Activated T-cell treated with anti-CD3 and anti-CD28 coated beads, Interleukin-2, amount 50 U/mL, for 4 hours (primary cell): ENCODE results near the gene NISCH. TPM values are rescaled to one million over a fixed set of nuclear protein-coding genes. Genes with fewer than 3 reads are reported as not detected.

Experiments used
- ATAC-seq, 2 donors: fragments of 200-7000 bp; cut with Tn5 transposase; one replicate each; pipeline ENCODE4 v1.10.0; 2021
- DNase-seq: peaks from one replicate; pipeline ENCODE4 v3.0.0-alpha.2; 2020
- H3K27me3 Mint-ChIP-seq: one replicate; pipeline ENCODE4 v1.8.0; 2021; ENCODE audit warnings: low read depth, mixed read lengths
- H3K36me3 Mint-ChIP-seq: one replicate; pipeline ENCODE4 v1.8.0; 2022; ENCODE audit warnings: mixed read lengths; ENCODE audit not compliant: insufficient read depth
- H3K4me1 Mint-ChIP-seq: one replicate; pipeline ENCODE4 v1.8.0; 2021; ENCODE audit warnings: low read depth, mixed read lengths
- H3K4me3 Mint-ChIP-seq: one replicate; pipeline ENCODE4 v1.8.0; 2021; ENCODE audit warnings: mild to moderate bottlenecking, moderate library complexity, mixed read lengths
- H3K9me3 Mint-ChIP-seq: one replicate; pipeline ENCODE4 v1.8.0; 2021; ENCODE audit warnings: mixed read lengths
- total RNA-seq, 3 donors: library from RNA; stranded (reverse); gene quantifications; one replicate each; pipeline ENCODE4 v1.2.1, GENCODE V29; 2021

NISCH gene
- total RNA-seq, 3 donors from 2014 or later: 60.2 to 69.1 (median 67.9) TPM

GRCh38 chr3:52529376-52530333 lies 74.3 kb downstream of the NISCH start:
- Mint-ChIP-seq H3K27me3 (no peaks in the 10 kb centered on the region), H3K4me1 (peaks cover 6% of the 10 kb centered on the region), H3K4me3 (no peak overlapping the region), H3K36me3 (no peaks in the 10 kb centered on the region), H3K9me3 (no peaks in the 10 kb centered on the region)
- DNase-seq (no peak), ATAC-seq (no peak)

DNA sequence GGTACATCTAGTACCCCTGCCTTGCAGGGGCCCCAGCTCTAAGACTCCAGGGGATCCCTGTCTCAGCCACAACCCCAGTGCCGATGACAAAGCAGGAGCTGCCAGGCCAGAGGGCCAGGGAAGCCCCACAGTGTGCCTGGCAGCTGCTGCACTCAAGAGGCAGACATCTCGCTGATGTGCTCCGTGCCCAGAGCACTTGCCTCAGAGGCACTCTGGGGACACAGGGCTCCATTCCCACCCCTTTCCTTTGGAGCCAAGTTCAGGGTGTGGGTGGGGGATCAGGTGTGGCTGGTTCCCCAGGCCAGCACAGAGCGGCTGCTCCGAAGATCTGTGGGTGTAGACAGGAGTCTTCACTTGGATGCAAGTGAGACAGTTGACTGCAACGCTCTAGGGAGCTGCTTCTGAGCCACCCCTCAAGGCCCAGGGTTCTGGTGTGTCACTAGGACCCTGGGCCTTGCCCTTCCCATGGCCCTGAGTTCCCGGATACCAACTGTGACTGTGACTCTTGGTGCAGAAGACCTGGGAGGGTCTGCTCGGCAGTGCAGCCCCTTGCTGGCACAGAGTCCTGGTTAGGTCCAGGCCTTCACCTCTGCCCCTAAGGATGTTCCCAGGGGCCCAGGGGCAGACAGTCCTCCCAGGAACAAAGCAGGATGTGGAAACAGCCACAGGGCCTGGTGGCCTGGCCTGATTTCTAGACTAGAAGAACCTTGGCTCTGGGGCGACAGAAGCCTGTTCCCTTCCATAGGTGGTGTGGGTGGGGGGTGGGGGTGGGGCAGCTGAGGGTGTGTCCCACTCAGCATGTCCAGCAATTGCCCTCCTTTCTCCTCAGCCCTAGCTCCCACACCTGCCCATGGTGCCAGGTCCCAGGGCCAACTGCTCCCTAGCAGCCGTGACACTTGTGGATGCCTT lies 75.8 kb downstream of the NISCH start:
- H3K4me1 Mint-ChIP-seq: peaks cover 14% of the 10 kb centered on the region
- no peak for ATAC-seq
- no peak for DNase-seq
- no peaks in the 10 kb centered on the region for H3K9me3 Mint-ChIP-seq
- no peaks in the 10 kb centered on the region for H3K27me3 Mint-ChIP-seq
- no peaks in the 10 kb centered on the region for H3K36me3 Mint-ChIP-seq
- H3K4me3 Mint-ChIP-seq: no peak overlapping the region

DNA sequence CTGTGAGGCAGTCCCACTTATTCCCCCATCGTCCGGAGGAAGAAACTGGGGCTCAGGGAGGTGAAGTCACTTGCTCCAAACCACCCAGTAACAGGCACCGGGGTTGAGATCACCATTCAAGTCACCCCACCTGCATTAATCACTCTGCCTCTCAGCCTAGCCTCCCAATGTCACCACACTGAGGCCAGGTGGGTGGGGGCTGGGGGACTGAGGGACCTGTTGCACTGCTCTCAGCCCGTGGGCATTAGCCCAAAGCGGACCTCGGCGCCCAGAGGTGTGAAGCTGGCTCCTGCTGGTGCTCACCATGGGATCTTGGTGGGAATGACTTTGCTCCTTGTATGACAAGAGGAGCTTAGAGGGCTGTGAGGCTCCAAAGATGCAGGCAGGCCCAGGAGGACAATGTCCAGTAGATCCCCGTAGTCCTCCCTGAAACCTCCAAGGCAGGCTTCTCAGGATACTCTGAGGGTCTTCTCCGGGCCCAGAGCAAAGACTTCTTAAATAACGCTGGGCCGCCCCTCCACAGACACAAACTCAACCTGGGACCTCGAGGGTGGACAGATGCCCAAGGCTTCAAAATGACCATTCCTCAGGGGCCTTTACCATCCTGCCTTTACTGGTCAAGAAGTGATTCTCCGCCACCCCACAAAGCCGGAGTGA lies 76.6 kb downstream of the NISCH start:
- peaks cover 2% of the 10 kb centered on the region for H3K36me3 Mint-ChIP-seq
- peak overlapping the region; percentile 73 for H3K4me3 Mint-ChIP-seq
- DNase-seq (no peak), ATAC-seq (no peak)
- H3K4me1 Mint-ChIP-seq: peaks cover 16% of the 10 kb centered on the region
- no peaks in the 10 kb centered on the region for H3K9me3 Mint-ChIP-seq
- H3K27me3 Mint-ChIP-seq: no peaks in the 10 kb centered on the region

DNA sequence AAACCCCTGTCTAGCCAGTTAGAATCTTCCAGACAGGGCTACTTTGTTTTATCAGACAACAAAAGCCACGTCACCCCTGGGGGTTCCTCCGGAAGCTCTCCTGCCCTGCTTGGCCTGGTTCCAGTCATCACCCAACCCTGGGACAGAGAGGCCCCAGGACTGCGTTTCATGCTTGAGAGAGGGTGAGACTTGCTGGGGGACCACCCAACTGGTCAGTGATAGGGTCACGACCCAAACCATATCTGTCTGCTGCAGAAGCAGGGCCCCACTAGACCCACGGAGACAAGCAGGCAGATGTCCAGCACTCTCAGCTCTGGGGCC lies 77.1 kb downstream of the NISCH start:
- no peaks in the 10 kb centered on the region for H3K9me3 Mint-ChIP-seq
- ATAC-seq: no peak
- H3K36me3 Mint-ChIP-seq: peaks cover 3% of the 10 kb centered on the region
- no peaks in the 10 kb centered on the region for H3K27me3 Mint-ChIP-seq
- peak overlapping the region; percentile 73 for H3K4me3 Mint-ChIP-seq
- H3K4me1 Mint-ChIP-seq: peaks cover 21% of the 10 kb centered on the region
- DNase-seq: peak; percentile 25

GRCh38 chr3:52532838-52533622 lies 77.6 kb downstream of the NISCH start:
- Mint-ChIP-seq H3K36me3 (peaks cover 8% of the 10 kb centered on the region), H3K4me1 (peaks cover 26% of the 10 kb centered on the region), H3K27me3 (no peaks in the 10 kb centered on the region), H3K4me3 (peak overlapping the region; percentile 73), H3K9me3 (no peaks in the 10 kb centered on the region)
- DNase-seq (no peak), ATAC-seq (peak; percentile 4 to 6)

DNA sequence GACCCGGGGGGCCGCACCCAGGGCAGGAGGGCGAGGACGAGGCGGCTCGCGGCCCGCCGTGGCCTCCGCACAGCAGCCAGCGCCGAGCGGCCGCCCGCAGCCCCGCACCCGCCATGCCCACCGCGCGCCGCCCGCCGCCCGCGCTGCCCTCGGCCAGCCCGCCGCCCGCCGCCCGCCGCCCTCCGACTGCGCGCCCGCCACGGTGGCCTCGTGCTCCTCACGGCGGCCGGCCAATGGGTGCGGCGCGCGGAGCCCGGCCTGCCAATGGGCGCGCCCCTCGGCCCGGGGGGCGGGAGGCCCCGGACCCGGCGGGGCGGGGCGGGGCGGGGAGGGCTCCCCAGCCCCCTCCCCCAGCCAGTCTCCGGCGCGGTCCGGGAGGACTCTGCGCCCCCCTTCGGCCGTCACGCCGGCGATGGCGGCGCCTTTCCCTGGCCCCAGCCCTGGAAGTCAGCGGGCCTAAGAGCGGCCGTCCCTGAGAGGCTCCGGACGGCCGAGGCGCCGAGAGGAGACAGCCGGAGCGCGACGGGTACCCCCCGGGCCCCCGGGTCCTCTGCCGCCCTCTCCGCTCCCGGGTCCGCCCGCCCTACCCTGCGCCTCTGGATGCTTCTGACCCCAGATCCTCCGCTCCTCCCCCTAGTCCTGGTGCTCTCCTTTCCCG lies 78.3 kb downstream of the NISCH start, which contains the start of gene NT5DC2:
TSS of gene NT5DC2 (minus strand) at position 235 of the 658 bp plus-strand sequence. CDS start at position 115, 120 bp downstream.
- ATAC-seq (peak; percentile 49 to 55), DNase-seq (peak; percentile 57)
- Mint-ChIP-seq H3K36me3 (peaks cover 12% of the 10 kb centered on the region), H3K27me3 (no peaks in the 10 kb centered on the region), H3K9me3 (no peaks in the 10 kb centered on the region), H3K4me3 (peak within 1 kb of the TSS; percentile 98), H3K4me1 (peaks cover 33% of the 10 kb centered on the region)

- no peaks in the 10 kb centered on the region for H3K9me3 Mint-ChIP-seq
- ATAC-seq: no peak
- peaks cover 40% of the 10 kb centered on the region for H3K4me1 Mint-ChIP-seq
- peaks cover 19% of the 10 kb centered on the region for H3K36me3 Mint-ChIP-seq
- peak overlapping the region; percentile 98 for H3K4me3 Mint-ChIP-seq
- DNase-seq: no peak
- H3K27me3 Mint-ChIP-seq: no peaks in the 10 kb centered on the region
Observed at GRCh38 chr3:52534281-52535183, 79.1 kb downstream of the NISCH start.

DNA sequence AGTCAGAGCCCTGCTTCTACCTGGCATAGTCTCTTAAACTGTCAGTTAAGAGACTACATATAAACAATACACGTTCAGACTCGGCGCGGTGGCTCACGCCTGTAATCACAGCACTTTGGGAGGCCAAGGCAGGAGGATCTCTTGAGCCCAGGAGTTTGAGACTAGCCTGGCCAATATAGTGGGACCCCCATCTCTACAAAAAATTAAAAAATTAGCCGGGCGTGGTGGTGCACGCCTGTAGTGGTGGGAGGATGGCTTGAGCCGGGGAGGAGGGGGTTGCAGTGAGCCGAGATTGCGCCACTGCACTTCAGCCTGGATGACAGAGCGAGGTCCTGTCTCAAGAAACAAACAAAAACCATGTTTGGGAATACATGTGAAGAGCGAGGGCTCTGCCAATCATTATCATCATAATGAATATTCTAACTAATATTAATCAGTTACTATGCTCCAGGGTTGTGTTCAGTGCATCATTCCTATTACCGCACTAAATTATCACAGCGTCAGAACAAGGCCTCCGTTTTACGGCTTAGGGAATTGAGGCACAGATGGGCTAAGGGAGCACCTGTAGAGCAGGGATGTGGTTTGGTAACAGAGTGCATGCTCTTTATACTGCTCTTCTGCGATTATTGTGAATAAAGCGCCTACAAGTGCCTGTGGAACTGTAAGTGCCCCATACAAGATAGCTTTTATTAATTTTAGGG lies 80.2 kb downstream of the NISCH start:
- no peaks in the 10 kb centered on the region for H3K27me3 Mint-ChIP-seq
- no peak for ATAC-seq
- peaks cover 44% of the 10 kb centered on the region for H3K4me1 Mint-ChIP-seq
- peaks cover 22% of the 10 kb centered on the region for H3K36me3 Mint-ChIP-seq
- peak overlapping the region; percentile 98 for H3K4me3 Mint-ChIP-seq
- DNase-seq: no peak
- no peaks in the 10 kb centered on the region for H3K9me3 Mint-ChIP-seq

DNA sequence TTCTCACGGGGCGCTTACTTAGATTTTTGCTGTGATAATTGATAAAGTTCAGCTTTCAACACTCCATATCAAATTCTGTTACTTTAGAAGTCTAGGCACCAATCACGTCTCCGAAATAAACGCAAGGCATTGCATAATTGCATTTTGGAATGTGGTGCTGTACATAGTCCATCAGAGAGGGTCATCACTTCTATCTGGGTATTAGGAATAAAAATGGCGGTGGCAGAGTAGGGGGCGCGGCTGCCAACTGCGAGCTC lies 80.6 kb downstream of the NISCH start:
- no peaks in the 10 kb centered on the region for H3K9me3 Mint-ChIP-seq
- no peak for ATAC-seq

GRCh38 chr3:52536369-52537164 lies 81.2 kb downstream of the NISCH start, which contains the start of gene UQCC5:
UQCC5 (plus strand) TSS chr3:52536605; CDS start chr3:52536756, 151 bp downstream.
- peaks cover 48% of the 10 kb centered on the region for H3K4me1 Mint-ChIP-seq

More for the DNA sequence above, 80.6 kb downstream of the NISCH start:
- H3K27me3 Mint-ChIP-seq: no peaks in the 10 kb centered on the region
- peaks cover 24% of the 10 kb centered on the region for H3K36me3 Mint-ChIP-seq
- peak overlapping the region; percentile 98 for H3K4me3 Mint-ChIP-seq
- DNase-seq: no peak
- H3K4me1 Mint-ChIP-seq: peaks cover 47% of the 10 kb centered on the region

DNA sequence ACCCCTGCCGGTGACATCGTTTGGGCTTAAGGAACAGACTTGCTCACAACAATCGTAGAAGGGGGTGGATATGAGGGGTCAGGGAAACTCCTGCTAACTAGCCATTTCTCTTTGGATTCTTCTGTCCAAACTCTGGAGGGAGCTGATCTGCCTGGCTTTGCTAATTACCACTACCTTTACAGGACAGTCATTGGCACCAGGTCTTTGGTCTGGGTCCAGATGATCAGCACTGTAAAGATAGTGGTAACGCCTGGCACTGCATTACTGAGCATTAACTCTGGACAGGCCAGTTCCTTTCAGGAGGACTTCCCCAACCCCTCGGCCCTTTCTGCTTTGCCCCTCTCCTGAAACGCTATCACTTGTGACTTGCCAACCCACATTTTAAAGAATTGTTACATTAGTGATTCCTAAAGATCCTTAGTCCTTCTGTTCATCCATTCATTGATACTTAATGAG lies 81.8 kb downstream of the NISCH start:
- DNase-seq (no peak), ATAC-seq (no peak)
- peaks cover 27% of the 10 kb centered on the region for H3K36me3 Mint-ChIP-seq
- no peaks in the 10 kb centered on the region for H3K27me3 Mint-ChIP-seq
- no peaks in the 10 kb centered on the region for H3K9me3 Mint-ChIP-seq
- H3K4me3 Mint-ChIP-seq: peak overlapping the region; percentile 98
- peaks cover 48% of the 10 kb centered on the region for H3K4me1 Mint-ChIP-seq

More at GRCh38 chr3:52536369-52537164, 81.2 kb downstream of the NISCH start, which contains the start of gene UQCC5:
- Mint-ChIP-seq H3K4me3 (peak within 1 kb of the TSS; percentile 98), H3K36me3 (peaks cover 27% of the 10 kb centered on the region), H3K9me3 (no peaks in the 10 kb centered on the region), H3K27me3 (no peaks in the 10 kb centered on the region)
- DNase-seq: peak; percentile 96
- ATAC-seq: peak; percentile 88 to 89
